Measurements from ENCODE around the gene ZNF808.

- no peak for TF ChIP-seq CTCF (IDR thresholded peaks at IDR 0.05; ENCODE audit: insufficient read depth, low read length, poor library complexity, severe bottlenecking)
- no peak for TF ChIP-seq EZH2phosphoT487 (conservative IDR thresholded peaks at IDR 0.05; ENCODE audit: low read length)
Observed at GRCh38 chr19:52532480-52532879, 5.0 kb downstream of the ZNF808 start.

Data from SU-DHL-6 (cell line).